GM12873 (cell line): ENCODE measurements around the gene OR5B12.

Experiments
- CTCF ChIP-seq: IDR thresholded peaks from 2 replicates; pipeline ENCODE4 v1.5.1; 2012; ENCODE audit warnings: low read depth, mild to moderate bottlenecking, moderate library complexity, low read length, control low read depth; ENCODE audit not compliant: insufficient read depth; ENCODE audit errors: missing control alignments

The OR5B12 gene

GRCh38 chr11:58442136-58442535 lies at the start of gene OR5B12:
OR5B12 (minus strand) TSS chr11:58442236; CDS start chr11:58440151, 2,085 bp downstream.
- TF ChIP-seq CTCF, result no peak

GRCh38 chr11:58490827-58491226 lies 48.8 kb upstream of the OR5B12 start:
- TF ChIP-seq CTCF, result no peak

- no peak for TF ChIP-seq CTCF
Observed at GRCh38 chr11:58487170-58487569, 45.1 kb upstream of the OR5B12 start.

- TF ChIP-seq CTCF, result no peak
Observed at GRCh38 chr11:58485961-58486360, 43.9 kb upstream of the OR5B12 start.

GRCh38 chr11:58471892-58472291 lies 29.9 kb upstream of the OR5B12 start:
- TF ChIP-seq CTCF, result no peak

- TF ChIP-seq CTCF, result no peak
Observed at GRCh38 chr11:58466293-58466692, 24.3 kb upstream of the OR5B12 start.

GRCh38 chr11:58465690-58466089 lies 23.7 kb upstream of the OR5B12 start:
- no peak for TF ChIP-seq CTCF
